Body of pancreas (tissue), 4 donors: ENCODE data around the gene MYH11.

ENCODE experiments used
- CTCF ChIP-seq, 7 experiments: fragments of 450-650 bp in 4 of 7; fragments of 200-600 bp in 3 of 7; sonication (generic) in 3 of 7; IDR thresholded peaks; one replicate each; pipeline ENCODE4 v1.5.1; 2016 to 2019; ENCODE audit warnings: antibody characterized with exemption in 7 of 7
- POLR2A ChIP-seq, 3 donors: fragments of 450-650 bp; IDR thresholded peaks; one replicate each; pipeline ENCODE4 v1.6.1; 2016; ENCODE audit warnings: antibody characterized with exemption in 3 of 3, mild to moderate bottlenecking in 2 of 3

GRCh38 chr16:15757630-15758251 is 99.1 kb downstream of the MYH11 start:
- TF ChIP-seq CTCF (IDR thresholded peaks at IDR 0.05) (no peak), POLR2A (IDR thresholded peaks at IDR 0.05) (no peak)
